HUES6 (cell line): ENCODE data around the gene PCSK6.
"Not testable (repeated sequence)": the region's sequence is repeated elsewhere in the genome, so short reads cannot be mapped to it uniquely, and the experiment has no call there.

Experiments used
- H3K27ac ChIP-seq: 2 replicates; pipeline ENCODE4 v1.7.0; 2013; ENCODE audit warnings: low read depth, mild to moderate bottlenecking, low read length, inconsistent platforms
- H3K27me3 ChIP-seq: 2 replicates; pipeline ENCODE4 v1.6.1; 2013; ENCODE audit warnings: low read length; ENCODE audit not compliant: control insufficient read depth, insufficient read depth
- H3K36me3 ChIP-seq: 2 replicates; pipeline ENCODE4 v1.6.1; 2013; ENCODE audit warnings: low read length; ENCODE audit not compliant: control insufficient read depth, insufficient read depth
- H3K4me1 ChIP-seq: 2 replicates; pipeline ENCODE4 v1.6.1; 2013; ENCODE audit warnings: low read length; ENCODE audit not compliant: control insufficient read depth, insufficient read depth
- H3K4me3 ChIP-seq: 2 replicates; pipeline ENCODE4 v1.5.1; 2013; ENCODE audit warnings: low read depth, low read length
- H3K9ac ChIP-seq: one replicate; pipeline ENCODE4 v1.6.1; 2013; ENCODE audit warnings: mild to moderate bottlenecking, low read length
- H3K9me3 ChIP-seq: 2 replicates; pipeline ENCODE4 v1.6.1; 2013; ENCODE audit warnings: low read depth, low read length; ENCODE audit not compliant: control insufficient read depth, insufficient read depth

PCSK6 gene

GRCh38 chr15:101413239-101413638, 76.3 kb downstream of the PCSK6 start:
- H3K9me3 ChIP-seq: peaks cover 7% of the 10 kb centered on the region; the same call in 1 of the 2 replicates
- no peaks in the 10 kb centered on the region for H3K4me1 ChIP-seq
- no peaks in the 10 kb centered on the region for H3K27me3 ChIP-seq
- no peak overlapping the region for H3K9ac ChIP-seq
- no peaks in the 10 kb centered on the region for H3K36me3 ChIP-seq
- H3K4me3 ChIP-seq: no peak overlapping the region
- H3K27ac ChIP-seq: no peak overlapping the region

GRCh38 chr15:101411581-101411980, 77.9 kb downstream of the PCSK6 start:
- no peak overlapping the region for H3K9ac ChIP-seq
- H3K27ac ChIP-seq: no peak overlapping the region
- H3K27me3 ChIP-seq: no peaks in the 10 kb centered on the region
- H3K4me1 ChIP-seq: peaks cover 3% of the 10 kb centered on the region; the same call in 1 of the 2 replicates
- no peaks in the 10 kb centered on the region for H3K36me3 ChIP-seq
- 0 out of 2 replicates have a peak, but pooled peaks cover 2% of the 10 kb centered on the region for H3K9me3 ChIP-seq
- H3K4me3 ChIP-seq: no peak overlapping the region

GRCh38 chr15:101411085-101411484, 78.4 kb downstream of the PCSK6 start:
- no peak overlapping the region for H3K9ac ChIP-seq
- no peak overlapping the region for H3K27ac ChIP-seq
- no peak overlapping the region for H3K4me3 ChIP-seq
- H3K27me3 ChIP-seq: no peaks in the 10 kb centered on the region
- H3K4me1 ChIP-seq: peaks cover 4% of the 10 kb centered on the region; the same call in 1 of the 2 replicates
- H3K9me3 ChIP-seq: no peaks in the 10 kb centered on the region
- H3K36me3 ChIP-seq: no peaks in the 10 kb centered on the region

- no peak overlapping the region for H3K9ac ChIP-seq
Observed at GRCh38 chr15:101410612-101411011, 78.9 kb downstream of the PCSK6 start.

DNA sequence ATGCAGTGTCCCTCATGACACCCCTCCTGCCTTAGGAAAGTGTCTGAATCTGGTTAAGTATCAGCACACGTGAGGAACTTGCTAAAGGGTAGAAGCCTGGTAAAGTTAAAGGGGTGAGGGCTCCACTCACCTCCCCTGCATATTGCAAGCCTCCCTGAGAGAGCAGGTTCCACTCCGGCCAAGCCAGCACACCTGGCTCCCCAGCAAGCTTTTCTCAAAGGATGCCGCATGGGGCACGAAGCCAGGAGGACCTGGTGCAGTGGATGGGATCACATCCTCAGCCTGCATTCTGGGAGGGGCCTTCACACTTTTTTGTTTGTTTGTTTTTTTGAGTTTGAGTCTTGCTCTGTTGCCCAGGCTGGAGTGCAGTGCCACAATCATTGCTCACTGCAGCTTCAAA, 79.9 kb downstream of the PCSK6 start:
- Histone ChIP-seq H3K36me3 (no peaks in the 10 kb centered on the region), H3K27me3 (no peaks in the 10 kb centered on the region), H3K9ac (no peak overlapping the region), H3K4me3 (no peak overlapping the region), H3K4me1 (peaks cover 4% of the 10 kb centered on the region; the same call in 1 of the 2 replicates), H3K9me3 (no peaks in the 10 kb centered on the region), H3K27ac (no peak overlapping the region)

More at GRCh38 chr15:101410612-101411011, 78.9 kb downstream of the PCSK6 start:
- no peaks in the 10 kb centered on the region for H3K27me3 ChIP-seq
- H3K27ac ChIP-seq: no peak overlapping the region
- H3K36me3 ChIP-seq: no peaks in the 10 kb centered on the region
- no peak overlapping the region for H3K4me3 ChIP-seq
- peaks cover 4% of the 10 kb centered on the region; the same call in 1 of the 2 replicates for H3K4me1 ChIP-seq
- H3K9me3 ChIP-seq: no peaks in the 10 kb centered on the region

- no peaks in the 10 kb centered on the region for H3K27me3 ChIP-seq
- H3K27ac ChIP-seq: no peak overlapping the region
- no peak overlapping the region for H3K9ac ChIP-seq
Observed at GRCh38 chr15:101407966-101408775, 81.3 kb downstream of the PCSK6 start.

DNA sequence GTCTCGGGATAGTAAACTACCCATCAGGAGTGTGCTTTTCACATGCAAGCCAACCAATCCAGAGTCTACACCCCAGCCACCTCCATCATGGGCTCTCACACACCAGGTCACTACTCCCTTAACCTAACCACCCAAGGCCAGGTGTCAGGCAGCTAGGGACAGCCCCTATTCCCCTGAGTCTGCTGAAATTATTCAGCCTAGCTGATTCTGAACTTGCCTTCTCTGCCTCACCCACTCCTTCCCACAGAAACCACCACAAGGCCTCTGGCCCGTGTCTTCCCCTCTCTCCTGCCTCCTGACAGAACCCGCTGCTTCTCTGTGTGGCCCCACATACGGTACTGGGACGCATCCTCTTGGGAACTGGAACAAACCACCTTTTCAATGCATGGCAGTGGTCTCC, 82.1 kb downstream of the PCSK6 start:
- Histone ChIP-seq H3K9me3 (no peaks in the 10 kb centered on the region), H3K36me3 (no peaks in the 10 kb centered on the region), H3K9ac (no peak overlapping the region), H3K27me3 (no peaks in the 10 kb centered on the region), H3K27ac (no peak overlapping the region), H3K4me1 (peaks cover 4% of the 10 kb centered on the region; the same call in 1 of the 2 replicates), H3K4me3 (no peak overlapping the region)

More at GRCh38 chr15:101407966-101408775, 81.3 kb downstream of the PCSK6 start:
- H3K9me3 ChIP-seq: no peaks in the 10 kb centered on the region
- no peak overlapping the region for H3K4me3 ChIP-seq
- H3K36me3 ChIP-seq: no peaks in the 10 kb centered on the region
- H3K4me1 ChIP-seq: peaks cover 4% of the 10 kb centered on the region; the same call in 1 of the 2 replicates

GRCh38 chr15:101406526-101407195, 82.8 kb downstream of the PCSK6 start:
- Histone ChIP-seq H3K9ac (no peak overlapping the region), H3K9me3 (no peaks in the 10 kb centered on the region), H3K4me1 (peaks cover 4% of the 10 kb centered on the region; the same call in 1 of the 2 replicates), H3K4me3 (no peak overlapping the region), H3K27ac (no peak overlapping the region), H3K27me3 (no peaks in the 10 kb centered on the region), H3K36me3 (no peaks in the 10 kb centered on the region)

GRCh38 chr15:101406036-101406435, 83.5 kb downstream of the PCSK6 start:
- Histone ChIP-seq H3K9me3 (peaks cover 4% of the 10 kb centered on the region), H3K9ac (no peak overlapping the region), H3K4me1 (peaks cover 4% of the 10 kb centered on the region; the same call in 1 of the 2 replicates), H3K27ac (no peak overlapping the region), H3K36me3 (no peaks in the 10 kb centered on the region), H3K27me3 (no peaks in the 10 kb centered on the region), H3K4me3 (no peak overlapping the region)

GRCh38 chr15:101404245-101404644, 85.3 kb downstream of the PCSK6 start:
- Histone ChIP-seq H3K9me3 (peaks cover 4% of the 10 kb centered on the region), H3K4me3 (no peak overlapping the region), H3K36me3 (no peaks in the 10 kb centered on the region), H3K9ac (no peak overlapping the region), H3K4me1 (peaks cover 4% of the 10 kb centered on the region; the same call in 1 of the 2 replicates), H3K27me3 (no peaks in the 10 kb centered on the region), H3K27ac (no peak overlapping the region)

DNA sequence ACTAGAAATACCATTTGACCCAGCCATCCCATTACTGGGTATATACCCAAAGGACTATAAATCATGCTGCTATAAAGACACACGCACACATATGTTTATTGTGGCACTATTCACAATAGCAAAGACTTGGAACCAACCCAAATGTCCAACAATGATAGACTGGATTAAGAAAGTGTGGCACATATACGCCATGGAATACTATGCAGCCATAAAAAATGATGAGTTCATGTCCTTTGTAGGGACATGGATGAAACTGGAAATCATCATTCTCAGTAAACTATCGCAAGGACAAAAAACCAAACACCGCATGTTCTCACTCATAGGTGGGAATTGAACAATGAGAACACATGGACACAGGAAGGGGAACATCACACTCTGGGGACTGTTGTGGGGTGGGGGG, 86.6 kb downstream of the PCSK6 start:
- not testable (repeated sequence) for H3K4me1 ChIP-seq, H3K36me3 ChIP-seq, H3K9me3 ChIP-seq, H3K9ac ChIP-seq, H3K4me3 ChIP-seq, H3K27me3 ChIP-seq, H3K27ac ChIP-seq
